Gastrocnemius medialis (tissue), 4 donors: ENCODE measurements around the gene MEIS3.

Source experiments
- CTCF ChIP-seq, 5 experiments: fragments of 450-650 bp in 3 of 5; fragments of 200-600 bp in 2 of 5; sonication (generic) in 2 of 5; IDR thresholded peaks in 4 of 5; conservative IDR thresholded peaks in 1 of 5; 1 replicate in 4 of 5; 2 replicates in 1 of 5; pipeline ENCODE4 v1.5.1; 2016 to 2019; ENCODE audit warnings: antibody characterized with exemption in 5 of 5, mild to moderate bottlenecking in 3 of 5, moderate library complexity in 3 of 5
- POLR2A ChIP-seq, 2 donors: fragments of 450-650 bp; IDR thresholded peaks; one replicate each; pipeline ENCODE4 v1.6.1; 2017; ENCODE audit warnings: antibody characterized with exemption in 2 of 2, mild to moderate bottlenecking in 2 of 2, moderate library complexity in 2 of 2

DNA sequence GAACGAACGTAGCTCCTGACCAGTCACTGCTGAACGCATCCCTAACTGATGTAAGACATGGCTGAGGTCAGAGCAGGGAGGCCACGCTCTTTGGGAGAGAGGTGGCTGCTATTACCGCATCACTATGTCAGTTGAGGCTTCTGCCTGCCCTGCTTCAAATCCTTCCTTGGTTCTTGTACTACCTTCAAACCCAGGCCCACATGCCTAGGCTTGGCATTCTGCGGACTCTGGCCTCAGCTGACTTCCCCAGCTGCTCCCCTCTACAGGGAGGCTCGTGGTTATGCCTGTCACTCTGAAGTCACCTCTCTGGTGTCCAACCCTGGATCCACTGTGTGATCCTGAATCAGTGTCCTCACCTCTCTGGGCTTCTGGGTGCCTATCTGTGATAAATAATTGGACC is 14.8 kb upstream of the MEIS3 start:
- TF ChIP-seq CTCF (IDR thresholded peaks at IDR 0.05 in 4 of 5, conservative IDR thresholded peaks at IDR 0.05 in 1 of 5) (no peak), POLR2A (IDR thresholded peaks at IDR 0.05) (no peak)
